GM04503 (cell line): Measurements from ENCODE around the gene ASB15.
A peak's percentile ranks its signal among the peaks of the same experiment; 100 is the strongest.
"Not testable (repeated sequence)": the region's sequence is repeated elsewhere in the genome, so short reads cannot be mapped to it uniquely, and the experiment has no call there.

Experiments
- DNase-seq: peaks from one replicate; pipeline ENCODE4 v3.0.0-alpha.2; 2012; ENCODE audit warnings: low read depth

Gene ASB15

DNA sequence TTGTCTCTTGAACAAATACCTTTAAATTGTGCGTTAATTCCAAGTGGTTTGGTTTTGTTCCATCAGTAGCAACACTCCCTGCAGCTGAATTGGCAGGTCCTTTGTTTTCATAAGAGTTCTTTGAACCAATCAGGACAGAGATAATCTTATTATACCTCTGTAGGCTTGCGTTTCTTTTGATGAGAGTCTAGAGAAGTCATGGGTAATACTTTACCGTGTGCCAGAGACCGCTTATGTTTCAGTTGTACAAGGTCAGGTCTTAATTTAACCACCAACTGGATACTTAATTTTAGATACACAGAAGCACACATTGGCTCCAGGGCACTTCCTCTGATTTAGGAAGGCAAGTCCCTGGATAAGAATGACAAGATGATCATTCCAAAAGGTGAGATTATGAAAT, at the start of gene ASB15:
ASB15 (plus strand) TSS at position 292 of the 400 bp plus-strand sequence. CDS start 12,682 bp downstream, outside the sequence.
- DNase-seq = no peak

DNA sequence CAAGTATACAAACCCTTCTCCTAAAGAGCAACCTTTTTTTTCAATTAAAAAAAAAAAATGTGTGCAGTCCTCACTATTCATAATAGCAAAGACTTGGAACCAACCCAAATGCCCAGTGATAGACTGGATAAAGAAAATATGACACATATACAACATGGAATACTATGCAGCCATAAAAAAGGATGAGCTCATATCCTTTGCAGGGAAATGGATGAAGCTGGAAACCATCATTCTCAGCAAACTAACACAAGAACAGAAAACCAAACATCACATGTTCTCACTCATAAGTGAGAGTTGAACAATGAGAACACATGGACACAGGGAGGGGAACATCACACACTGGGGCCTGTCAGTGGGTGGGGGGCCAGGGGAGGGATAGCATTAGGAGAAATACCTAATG, 49.5 kb upstream of the ASB15 start:
- DNase-seq = not testable (repeated sequence)

DNA sequence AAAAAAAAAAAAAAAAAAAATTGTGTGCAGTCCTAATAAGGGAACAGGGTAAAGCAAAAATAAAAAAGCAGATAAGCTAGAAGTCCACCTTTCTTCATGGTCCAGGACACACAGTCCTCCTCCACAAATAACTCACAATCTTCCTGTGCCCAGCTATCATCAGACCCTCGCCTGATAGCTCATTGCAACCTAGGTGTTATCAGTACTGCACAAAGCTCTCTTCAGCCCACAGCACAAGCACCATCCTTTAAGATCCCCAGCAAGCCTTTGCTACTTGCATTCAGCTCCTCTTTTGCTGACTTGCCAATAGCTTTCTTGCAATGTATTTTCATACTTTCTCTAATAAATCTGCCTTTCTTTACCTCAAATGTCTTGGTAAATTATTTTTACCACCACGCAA, 49.0 kb upstream of the ASB15 start:
- no peak for DNase-seq

DNA sequence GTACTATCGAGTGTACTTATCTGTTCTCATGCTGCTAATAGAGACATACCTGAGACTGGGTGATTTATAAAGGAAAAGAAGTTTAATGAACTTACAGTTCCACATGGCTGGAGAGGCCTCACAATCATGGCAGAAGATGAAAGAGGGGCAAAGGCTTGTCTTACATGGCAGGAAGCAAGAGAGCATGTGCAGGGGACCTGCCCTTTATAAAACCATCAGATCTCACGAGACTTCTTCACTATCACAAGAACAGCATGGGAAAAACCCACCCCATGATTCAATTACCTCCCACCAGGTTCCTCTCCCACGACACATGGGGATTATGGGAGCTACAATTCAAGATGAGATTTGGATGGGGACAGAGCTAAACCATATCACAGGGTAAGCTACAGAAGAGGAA, 48.5 kb upstream of the ASB15 start:
- no peak for DNase-seq

DNA sequence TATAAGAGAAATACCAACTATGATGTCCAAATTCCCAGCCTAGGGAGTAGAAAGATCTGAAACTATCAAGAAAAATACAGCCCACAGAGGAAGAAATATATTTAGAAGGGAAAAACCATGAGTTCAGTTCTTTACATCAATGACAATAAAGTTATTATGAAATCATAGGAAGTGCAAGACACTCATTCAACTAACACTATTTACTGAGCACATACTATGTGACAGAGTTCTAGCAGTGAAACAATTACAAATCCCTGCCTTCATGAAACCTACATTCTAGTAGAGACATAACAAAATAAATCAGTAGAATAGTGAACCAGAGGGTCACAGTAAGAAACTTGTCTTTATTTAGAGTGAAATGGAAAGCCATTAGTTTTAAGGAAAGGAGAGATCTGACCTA, 46.1 kb upstream of the ASB15 start:
- DNase-seq = no peak

DNA sequence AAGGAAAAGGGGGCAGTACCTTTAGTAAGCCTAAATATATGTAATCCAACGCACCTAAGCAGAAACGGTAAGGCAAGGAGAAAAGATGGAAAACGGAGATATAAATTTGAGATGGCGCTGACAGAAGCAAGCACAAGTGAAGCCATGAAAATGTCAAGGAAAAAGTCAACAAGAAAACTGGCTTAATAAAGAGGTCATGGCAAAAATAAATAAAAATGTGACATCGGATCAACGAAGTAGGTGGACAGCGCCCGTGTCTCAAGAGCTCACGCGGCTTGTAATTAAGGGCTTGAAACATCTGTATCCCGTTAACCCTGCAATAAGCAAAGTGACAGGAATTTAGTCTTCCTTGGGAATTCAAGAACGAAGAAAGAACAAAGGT, 44.6 kb upstream of the ASB15 start:
- DNase-seq = peak; percentile 3

DNA sequence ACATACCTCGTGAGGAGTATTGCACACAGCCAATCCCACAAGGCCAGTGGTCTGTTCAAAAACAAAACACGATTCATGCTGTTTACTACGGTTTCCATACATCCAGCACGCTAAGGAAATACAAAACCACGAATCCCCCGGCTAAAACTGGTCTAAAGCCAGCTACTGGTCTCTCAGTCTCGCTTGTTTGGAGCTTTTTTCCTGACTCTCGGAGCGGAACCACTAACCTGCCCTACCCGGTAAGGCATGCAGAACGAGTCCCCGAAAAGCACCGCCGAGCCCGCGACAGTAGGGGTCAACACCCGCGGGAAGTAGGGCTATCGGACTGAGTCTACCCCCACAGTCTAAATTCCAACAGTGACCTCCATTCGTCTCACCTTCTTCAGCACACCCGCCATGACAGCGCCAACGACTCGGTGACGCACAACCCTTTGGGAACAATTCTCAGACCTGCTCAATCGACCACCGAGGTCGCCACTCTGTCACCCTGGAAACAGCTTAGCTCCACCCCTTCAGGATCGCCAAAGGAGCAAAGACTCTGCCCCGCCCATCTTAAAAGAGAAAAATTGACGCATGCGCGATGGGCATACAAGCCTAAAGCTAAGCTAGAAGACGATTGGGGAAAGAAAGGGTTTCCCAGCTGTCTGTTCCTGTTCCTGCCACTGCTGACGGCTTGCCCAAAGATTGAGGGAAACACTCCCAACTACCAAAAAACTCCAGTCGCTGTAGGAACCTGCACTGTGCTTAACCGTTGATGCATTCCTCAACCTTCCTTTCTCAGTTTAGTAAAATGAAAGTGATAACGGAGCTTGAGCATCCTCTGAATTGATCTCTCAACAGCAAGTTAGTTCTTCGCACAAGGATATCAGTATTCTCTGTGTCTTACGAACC, 44.0 kb upstream of the ASB15 start, which contains the start of gene NDUFA5:
NDUFA5 (minus strand) TSS at position 421 of the 891 bp plus-strand sequence; CDS start at position 398, 23 bp downstream.
- peak; percentile 94 for DNase-seq

DNA sequence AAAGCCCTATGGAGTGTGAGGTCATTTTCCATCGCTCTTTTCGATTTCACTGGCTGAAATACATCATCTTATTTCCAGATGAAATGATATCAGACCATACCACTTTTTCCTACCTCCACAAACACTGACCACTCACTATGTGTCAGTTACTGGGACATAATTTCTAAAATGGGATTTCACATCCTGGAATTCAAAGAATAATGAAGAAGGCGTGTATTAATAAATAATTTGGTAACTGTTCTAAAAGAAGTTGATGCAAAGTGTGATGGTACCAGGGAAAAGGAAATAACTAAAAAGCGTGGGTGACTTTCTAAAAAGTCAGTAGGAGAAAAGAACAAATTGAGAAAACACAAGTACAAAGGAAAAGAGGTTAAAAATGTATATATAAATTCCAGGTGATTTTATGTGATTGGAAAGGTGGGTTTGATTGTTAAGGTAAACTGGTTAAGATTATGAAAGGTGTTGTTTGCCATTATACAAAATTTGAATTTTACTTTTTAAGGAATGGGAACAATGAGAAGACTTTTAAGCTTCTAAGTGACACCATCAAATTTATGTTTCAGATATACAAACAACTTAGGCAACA, 43.2 kb upstream of the ASB15 start:
- DNase-seq = no peak

DNA sequence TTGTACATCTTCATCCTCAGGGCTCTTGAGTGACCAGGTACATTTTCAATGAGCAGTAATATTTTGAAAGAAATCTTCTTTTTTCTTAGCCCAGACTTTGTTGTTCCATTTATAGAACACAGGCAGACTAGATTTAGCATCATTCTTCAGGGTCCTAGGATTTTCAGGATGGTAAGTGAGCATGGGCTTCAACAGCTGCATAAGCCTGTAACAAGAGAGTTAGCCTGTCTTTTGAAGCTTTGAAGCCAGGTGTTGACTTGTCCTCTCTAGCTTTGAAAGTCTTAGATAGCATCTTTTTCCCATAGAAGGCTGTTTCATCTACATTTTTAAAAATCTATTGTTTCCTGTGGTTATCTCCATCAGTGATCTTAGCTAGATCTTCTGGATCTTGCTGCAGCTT, 39.5 kb upstream of the ASB15 start:
- DNase-seq = no peak

DNA sequence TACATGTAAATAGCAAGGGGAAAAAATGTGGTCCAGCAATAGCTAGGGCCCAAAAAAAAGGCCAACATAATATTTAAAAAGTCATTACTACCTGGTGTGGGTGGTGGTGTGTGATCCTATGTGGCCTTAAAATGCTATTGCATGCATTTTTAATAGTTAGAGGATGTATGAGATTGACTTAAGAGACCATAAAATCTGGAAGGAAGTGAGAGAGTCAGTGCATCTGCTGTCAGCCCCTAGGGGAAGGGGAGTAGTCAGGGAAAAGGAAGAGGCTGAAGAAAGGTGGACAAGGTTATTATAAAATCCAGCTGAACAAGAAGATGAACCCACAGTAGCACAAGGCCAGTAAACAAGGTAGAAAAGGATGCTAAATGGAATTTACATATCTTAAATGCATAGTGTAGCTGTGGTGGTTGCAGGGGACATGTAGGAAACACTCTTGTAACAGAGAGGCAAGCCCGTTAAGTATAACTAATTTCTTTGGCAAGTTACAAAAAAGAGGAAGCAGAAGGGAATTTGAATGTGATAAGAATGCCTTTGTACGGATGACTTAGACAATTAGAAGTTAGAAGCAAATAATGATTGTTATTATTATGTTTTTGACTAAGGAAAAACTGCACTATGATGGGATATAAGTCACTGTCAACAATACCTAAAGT, 32.1 kb upstream of the ASB15 start:
- DNase-seq = no peak

DNA sequence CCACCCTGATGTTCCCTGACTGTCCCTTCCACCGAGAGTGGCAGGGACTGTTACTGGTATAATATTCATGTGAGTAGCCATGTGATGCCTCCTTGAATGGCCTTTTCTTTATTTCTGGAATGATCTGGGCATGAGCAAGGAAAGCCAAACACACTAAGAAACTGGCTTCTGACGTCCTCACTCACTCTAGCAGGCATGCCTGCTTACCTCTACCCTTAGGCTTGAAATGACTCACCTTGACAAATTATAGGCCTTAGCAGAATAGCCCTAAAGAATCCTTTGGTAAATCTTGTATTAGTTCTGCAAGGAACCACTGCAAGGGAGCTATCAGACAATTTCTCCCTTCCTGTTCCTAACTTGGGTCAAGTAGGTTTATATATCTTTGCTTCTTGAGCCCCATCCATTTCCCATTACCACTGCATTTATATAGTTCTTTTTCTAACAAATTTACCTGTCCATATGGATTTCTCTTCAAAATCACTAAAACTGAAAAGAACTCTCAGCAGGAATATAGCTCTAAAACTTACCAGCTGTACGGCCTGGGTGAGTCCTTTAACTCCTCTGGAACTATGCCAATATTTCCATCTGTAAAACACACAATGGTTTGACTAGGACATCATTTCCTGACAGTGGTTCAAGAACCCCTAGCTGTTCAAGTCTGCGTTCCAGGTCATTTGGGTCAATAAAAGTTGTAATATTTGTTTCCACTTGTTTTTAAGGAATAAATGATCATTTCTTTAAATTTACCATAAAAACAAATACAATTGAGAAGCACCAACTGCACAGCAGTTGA, 31.0 kb upstream of the ASB15 start:
- DNase-seq = no peak

DNA sequence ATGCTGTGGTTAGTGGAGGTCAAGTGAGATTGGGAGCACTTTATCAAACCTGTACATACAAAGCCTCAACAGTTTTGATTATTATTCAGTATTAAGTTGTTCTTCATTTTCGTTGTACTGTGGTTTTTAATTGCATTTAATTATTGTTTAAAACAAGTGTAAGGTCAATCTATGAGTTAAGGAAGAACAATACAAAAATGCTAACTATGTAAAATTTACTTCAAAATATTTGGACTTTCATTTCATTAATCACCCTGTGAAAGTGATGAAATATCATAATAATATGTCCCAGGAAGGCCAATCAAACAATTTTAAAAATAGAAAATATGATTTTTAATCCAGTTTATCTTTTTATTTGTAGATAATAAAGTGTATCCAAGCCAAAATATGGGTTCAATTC, 30.4 kb upstream of the ASB15 start:
- no peak for DNase-seq

DNA sequence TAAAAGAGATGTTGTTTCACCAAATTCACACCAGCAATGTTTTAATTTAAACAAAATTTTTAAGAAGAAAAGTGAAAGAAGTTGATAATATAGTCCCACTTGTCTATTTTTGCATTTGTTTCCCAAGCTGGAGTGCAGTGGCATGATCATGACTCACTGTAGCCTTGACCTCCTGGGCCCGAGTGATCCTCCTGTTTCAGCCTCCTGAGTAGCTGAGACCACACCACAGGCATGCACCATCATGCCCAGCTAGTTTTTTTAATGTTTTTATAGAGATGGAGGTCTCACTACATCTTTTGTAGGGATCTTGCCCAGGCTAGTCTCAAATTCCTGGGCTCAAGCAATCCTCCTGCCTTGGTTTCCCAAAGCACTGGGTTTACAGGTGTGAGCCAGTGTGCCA, 29.9 kb upstream of the ASB15 start:
- no peak for DNase-seq

DNA sequence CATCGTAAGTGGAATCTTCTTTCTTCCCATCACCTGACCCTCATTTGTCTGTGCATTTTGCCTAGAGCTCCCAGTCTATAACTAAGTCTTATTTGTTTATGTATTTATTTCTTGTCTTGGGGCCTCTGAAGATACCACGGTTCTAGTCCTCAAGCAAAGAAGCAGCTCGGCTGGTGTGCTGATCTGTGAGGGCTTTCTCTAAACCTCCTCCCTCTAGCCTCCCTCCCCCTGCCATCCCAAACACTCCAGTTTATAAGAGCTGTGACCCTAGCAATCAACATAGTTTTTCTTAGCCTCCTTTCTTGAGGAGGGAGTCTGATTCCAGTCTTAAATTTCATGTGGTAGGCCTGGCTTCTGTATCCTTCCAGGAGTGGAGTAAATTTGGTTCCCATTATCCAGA, 28.3 kb upstream of the ASB15 start:
- no peak for DNase-seq

DNA sequence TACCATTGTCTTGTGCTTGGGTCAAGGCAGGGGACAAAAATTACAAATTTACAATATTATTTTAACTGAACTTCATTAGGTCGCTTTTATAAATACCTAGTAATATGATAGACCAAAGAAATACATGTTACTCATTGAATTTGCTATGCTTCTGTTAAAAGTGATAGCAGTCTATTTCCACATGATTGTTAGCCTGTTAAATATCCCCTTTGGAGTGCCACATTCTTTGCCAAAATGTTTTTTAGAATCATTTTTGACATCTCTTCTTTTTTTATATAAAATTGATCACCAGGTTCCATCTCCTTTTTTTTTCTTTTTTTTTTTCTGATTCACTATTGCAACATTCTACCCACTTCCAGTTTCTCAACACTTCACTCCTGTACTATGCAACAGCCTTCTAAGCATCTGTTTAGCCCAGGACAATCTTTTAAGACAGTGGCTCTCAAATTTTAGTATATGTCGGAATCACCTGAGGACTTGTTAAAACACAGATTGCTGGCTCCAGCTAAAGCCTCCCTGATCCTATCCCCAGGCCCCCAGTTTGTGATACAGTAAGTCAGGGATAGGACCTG, 27.6 kb upstream of the ASB15 start:
- DNase-seq = no peak

DNA sequence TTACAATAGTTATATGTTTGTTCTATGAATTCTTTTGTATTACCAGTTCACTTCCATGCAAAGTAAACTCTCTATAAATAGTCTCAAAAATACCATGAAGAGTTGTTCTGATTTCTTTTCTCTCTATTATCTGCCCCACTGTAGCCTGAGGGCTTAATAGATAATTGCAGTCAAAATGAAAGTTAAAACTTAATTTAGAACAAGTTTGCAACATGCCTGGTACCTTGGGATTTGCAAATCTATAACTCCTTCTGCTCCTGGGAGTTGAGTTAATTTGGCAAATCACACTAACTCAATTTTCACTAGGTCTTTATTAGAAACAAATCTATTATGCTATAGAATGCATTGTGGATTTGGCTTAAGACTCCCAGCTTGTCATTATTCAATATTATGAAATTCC, 22.2 kb upstream of the ASB15 start:
- no peak for DNase-seq

DNA sequence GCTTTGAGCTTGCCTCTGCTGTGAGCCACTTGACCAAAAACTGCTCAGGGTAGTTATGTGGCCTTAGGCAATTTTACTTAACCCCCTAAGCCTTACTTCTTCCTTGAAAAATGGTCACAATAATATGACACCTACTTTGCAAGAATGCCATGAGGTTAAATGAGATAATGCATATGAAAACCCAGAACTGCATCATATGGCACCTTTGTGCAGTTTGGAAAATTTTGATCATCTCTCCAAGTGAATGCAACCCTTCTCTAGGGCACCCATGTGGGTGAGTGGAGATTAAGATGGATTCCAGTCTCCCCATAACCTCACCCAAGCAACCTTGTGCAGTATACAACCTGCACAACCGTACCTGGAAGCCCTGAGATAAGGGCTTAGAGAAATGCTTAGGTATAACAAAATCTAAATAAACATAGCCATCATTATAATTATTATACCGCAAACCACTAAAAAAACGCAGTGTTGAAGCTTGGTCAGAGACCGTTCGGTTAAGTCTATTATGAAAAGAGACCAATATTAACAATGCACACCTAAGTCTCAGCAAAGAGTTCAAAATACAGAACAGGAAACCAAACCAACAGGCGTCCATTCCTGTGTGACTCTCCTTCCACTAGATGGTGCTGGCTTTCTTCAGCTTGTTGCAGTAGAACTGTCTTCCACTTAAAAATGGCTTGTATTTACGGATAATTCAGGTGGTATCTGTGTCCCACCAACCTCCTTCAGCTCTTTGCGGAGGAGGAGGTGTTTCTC, 21.0 kb upstream of the ASB15 start:
- DNase-seq = peak; percentile 4

DNA sequence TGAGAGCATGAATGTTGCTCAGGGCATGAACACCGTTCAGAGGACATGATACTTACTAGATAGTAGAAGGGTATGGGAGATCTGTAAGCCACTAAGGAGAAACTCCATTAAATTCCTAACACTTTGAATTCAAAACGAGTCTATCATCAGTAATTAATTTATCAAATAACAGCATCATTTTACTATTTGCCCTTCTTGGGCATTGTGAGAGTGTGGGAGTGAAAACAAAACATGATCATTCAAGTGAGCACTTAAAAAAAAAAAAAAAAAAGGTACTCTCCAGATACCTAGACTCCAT, 20.5 kb upstream of the ASB15 start:
- DNase-seq = no peak

DNA sequence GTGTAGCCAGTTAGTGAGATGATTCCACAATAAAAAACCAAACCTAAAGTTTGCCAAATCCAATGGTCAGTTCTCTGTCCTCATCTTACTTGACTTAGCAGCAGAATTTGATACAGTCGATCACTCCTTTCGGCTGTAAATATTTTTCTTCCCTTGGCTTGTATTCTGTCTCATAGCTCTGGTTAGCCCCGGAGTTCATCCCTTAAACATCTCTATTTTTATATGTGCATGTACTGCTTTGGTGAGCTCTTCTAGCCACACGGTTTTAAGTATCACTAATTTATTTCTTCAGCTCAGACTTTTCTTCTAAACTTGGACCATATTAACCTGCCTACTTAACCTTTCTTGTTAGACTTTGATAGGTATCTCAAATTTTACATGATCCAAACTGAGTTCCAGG, 17.8 kb upstream of the ASB15 start:
- DNase-seq = no peak

DNA sequence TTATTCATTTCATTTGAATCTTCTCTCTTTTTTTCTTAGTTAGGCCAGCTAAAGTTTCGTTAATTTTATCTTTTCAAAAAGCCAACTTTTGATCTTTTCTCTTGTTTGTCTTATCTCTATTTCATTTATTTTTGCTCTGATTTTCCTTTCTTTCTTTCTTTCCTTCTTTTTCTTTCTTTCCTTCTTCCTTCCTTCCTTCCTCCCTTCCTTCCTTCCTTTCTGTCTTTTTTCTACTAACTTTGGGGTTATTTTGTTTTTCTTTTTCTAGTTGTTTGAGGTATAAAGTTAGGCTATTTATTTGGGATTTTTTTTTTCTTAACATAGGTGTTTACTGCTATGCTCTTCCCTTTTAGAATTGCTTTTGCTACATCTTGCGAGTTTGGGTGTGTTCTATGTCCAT, 13.2 kb upstream of the ASB15 start:
- no peak for DNase-seq

DNA sequence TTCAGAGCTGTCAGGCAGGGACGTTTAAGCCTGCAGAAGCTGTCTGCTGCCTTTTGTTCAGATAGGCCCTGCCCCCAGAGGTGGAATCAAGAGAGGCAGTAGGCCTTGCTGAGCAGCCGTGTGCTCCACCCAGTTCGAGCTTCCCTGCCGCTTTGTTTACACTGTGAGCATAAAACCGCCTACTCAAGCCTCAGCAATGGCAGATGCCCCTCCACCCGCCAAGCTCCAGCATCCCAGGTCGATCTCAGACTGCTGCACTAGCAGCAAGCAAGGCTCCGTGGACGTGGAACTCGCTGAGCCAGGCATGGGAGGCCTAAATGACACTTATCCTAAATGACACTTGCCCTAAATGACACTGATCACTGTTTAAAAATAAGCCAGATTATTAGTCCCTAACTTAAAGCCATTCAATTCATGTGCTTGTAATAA, 6.8 kb upstream of the ASB15 start:
- no peak for DNase-seq
